LNCAP (cell line): Measurements from ENCODE around the gene USP14.

ENCODE experiments used
- TF ChIP-seq, protein P1 (sequence below): fragments of 450-650 bp; IDR thresholded peaks from 2 replicates; pipeline ENCODE4 v1.5.1; 2017; ENCODE audit warnings: mild to moderate bottlenecking

Gene USP14

DNA sequence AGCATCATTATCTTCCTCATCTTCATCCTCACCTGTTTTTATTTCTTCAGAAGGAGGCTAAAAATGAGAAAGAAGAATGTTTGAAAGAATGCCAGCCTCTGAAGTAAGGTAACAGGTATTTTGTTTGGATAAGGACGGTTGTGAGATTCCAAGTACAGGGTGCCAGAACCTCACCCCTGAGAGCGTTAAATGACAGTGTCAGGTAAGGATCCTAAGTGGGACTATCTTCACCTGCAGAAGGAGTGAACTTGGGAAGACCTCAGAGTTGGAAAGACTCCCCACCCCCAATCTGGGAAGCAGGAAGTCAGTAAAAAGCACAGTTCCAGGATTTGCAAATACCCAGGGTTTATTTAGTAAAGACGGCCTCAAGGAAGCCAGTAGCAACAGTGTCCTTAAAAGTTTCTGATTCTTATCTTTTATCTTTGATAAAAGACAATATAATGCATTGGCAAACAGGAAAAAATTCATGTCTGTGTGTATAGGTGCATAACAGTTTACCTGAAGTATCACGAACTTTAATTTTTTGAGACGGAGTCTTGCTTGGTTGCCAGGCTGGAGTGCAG, 57.2 kb downstream of the USP14 start:
- TF ChIP-seq, protein P1, sequence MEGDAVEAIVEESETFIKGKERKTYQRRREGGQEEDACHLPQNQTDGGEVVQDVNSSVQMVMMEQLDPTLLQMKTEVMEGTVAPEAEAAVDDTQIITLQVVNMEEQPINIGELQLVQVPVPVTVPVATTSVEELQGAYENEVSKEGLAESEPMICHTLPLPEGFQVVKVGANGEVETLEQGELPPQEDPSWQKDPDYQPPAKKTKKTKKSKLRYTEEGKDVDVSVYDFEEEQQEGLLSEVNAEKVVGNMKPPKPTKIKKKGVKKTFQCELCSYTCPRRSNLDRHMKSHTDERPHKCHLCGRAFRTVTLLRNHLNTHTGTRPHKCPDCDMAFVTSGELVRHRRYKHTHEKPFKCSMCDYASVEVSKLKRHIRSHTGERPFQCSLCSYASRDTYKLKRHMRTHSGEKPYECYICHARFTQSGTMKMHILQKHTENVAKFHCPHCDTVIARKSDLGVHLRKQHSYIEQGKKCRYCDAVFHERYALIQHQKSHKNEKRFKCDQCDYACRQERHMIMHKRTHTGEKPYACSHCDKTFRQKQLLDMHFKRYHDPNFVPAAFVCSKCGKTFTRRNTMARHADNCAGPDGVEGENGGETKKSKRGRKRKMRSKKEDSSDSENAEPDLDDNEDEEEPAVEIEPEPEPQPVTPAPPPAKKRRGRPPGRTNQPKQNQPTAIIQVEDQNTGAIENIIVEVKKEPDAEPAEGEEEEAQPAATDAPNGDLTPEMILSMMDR, result no peak

DNA sequence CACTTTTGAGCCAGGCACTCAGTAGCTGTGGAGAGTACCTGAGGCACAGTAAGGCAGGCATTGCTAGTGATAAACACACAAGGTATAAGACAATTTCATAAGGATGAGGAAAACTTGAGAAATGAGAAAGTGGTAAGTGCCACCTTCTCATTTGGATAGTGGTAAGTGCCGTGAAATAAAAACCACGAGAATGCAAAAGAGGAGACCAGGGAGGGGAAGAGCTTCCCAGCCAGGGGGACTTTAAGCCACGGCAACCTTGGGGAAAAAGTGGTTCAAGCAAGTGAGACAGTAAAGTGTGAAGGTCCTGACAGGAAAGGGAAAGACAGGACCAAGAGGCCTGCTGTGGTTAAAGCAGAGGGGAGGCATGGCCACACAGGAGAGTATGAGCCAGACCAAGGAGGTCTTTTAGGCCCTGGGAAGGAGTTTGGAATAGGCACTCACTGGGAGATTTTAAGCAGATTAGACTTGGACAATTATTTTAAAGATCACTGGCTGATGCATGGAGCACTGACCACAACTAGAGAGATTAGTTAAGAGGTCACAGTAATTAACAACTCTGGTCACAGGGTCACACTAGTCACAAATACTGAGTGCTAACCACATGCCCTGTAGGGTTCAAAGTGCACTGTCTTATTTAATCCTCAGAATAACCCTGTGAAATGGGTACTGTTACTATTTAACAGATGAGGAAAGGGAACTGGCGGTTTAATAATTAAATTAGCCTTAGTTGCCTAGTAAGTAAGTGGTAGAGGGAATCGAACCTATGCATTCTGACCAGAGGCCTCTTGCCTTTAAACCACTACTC, 59.4 kb downstream of the USP14 start:
- TF ChIP-seq, protein P1, result no peak

DNA sequence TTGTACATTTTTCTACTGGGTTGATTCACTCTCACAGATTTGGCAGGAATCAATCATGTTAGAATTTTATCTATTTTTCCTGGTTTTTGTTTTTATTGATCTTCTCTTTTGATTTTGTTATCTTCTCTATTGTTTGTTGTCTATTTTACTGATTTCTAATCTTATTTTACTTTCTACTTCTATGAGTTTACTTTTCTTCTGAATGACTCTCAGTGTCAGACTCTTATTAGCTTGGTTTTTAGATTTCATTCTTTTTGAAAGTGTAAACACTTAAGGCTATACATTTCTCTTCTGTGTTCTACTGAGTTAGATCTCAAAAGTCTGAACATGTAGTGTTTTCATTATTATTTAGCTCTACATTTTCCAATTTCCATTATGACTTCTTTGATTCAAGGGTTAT, 62.4 kb downstream of the USP14 start:
- TF ChIP-seq, protein P1, result no peak

DNA sequence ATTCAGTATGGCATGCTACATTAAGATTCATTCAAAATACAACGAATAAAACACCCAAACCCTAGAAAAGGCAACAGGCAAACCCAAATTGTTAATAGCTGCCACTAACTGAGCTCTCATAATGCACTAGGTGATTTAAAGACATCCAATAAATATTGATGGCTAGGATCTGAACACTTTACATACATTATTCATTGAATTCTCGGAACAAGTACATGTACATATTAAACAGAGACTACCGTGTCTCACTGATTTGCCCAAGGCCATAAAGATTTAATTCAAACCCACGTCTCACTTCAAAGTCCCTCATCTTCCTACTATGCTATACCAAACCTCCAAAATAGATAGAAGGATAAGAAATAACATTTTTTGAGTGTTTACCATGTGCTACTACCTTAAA, 67.4 kb downstream of the USP14 start:
- TF ChIP-seq, protein P1, result no peak

DNA sequence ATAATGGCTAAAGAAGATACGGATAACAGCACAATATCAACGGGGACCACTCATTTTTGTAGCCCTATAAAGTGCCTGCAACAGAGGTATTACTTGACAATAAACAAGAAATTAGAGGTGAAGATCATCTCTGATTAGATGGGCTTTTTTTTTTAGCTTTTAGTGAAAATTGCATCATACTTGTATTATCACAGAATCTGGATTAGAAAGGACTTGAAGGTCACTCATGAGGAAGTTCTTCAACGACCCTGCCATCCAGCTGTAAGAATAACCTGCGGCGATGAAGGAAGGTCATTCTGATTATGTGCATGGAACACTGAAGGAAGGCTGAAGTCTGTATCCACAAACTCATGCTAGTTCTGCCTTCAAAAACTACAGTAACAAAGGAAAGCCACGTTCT, 69.0 kb downstream of the USP14 start:
- TF ChIP-seq, protein P1, result no peak

DNA sequence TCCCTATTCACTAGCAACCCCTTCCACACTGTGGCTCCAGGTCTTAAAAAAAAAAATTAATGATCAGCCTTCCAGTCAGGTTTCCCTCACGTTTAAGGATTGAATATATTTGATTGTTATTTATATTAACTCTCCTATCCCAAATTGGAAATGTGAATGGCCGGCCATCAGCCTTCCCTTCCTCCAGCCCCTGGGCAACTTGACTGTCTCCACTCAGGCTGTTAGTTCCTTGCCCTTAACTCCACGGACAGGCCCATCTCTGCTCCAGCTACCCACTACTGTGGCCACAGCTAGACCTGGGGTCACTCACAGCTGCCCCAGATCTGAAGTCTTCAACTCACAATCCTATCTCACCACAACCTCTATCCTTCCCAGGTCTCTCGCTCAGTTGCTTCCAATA, 69.5 kb downstream of the USP14 start:
- TF ChIP-seq, protein P1, result no peak

DNA sequence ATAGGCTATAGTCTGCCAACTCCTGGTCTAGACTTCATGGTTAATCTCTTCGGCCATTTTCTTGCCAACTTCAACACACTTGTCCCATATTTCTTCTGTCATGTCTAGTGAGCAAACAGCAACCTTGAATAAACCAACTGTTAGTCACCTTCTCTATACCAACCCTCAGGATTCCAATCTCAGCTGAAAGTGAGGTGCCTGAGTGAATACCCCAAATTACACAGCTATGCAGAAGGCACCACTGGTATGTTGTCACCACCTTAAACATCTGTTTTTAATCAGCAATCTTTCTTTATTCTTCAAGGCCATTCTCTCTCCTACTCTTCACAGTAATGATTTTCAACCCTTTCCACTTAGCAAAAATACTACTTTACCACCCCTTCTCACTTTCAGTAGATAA, 70.2 kb downstream of the USP14 start:
- TF ChIP-seq, protein P1, result no peak
